GM19372 (cell line): ENCODE results near the gene WSB1.
A peak's percentile ranks its signal among the peaks of the same experiment; 100 is the strongest.

Experiments used
- ATAC-seq: cut with Tn5 transposase; IDR thresholded peaks from one replicate; pipeline ENCODE4 v1.9.1; 2021; ENCODE audit warnings: mild to moderate bottlenecking, low read depth, moderate library complexity; ENCODE audit not compliant: unreplicated experiment

WSB1 gene

DNA sequence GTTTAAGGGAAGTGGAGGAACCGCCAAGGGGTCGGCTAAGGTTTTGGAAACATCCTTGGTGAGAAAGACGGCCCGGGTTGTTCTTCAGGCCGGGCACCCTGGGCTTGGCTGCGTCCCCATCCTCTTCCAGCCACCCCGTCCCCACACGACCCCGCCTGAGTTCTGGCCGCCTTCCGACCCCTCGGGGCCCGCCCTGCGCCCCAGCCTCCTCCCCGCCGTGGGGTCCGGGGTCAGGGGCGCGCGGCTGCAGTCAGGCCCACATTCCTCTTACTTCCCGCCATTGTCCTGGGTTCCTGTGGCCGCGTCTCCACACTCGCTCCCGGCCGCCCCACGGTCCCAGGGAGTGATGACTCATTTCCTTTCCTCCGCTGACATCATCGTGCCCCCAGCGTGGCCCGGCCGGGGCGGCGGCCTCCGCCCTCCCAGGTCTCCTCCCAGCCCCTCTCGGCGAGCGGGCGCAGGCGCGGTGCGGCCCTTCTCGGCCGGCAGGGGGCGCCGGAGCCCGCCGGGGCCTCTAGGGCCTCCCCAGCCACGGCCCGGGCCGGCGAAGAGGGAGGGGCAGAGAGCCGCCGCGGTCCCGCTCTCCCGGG is 59.6 kb downstream of the WSB1 start:
- ATAC-seq: peak; percentile 63

- ATAC-seq: no peak
Measured at GRCh38 chr17:27354051-27354490, 60.2 kb downstream of the WSB1 start.

- ATAC-seq: no peak
Measured at GRCh38 chr17:27354491-27355081, 60.7 kb downstream of the WSB1 start.

DNA sequence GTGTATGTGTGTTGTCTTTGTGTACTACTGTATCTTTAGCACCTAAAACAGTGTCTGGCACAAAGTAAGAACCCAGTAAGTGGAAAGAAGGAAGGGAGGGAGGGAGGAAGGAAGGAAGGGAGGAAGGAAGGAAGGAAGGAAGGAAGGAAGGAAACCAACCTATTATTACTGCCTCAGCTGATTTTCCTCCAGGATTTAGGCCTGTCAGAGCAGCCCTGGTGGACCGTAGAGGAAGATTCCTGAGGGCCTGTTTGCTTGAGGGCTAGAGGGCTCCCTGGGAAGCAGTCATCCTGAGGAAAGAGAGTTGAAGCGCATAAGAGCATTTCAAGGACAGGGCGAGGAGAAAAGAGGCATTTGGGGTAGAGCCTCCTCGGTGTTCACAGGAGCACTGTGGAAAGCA is 61.5 kb downstream of the WSB1 start:
- no peak for ATAC-seq

DNA sequence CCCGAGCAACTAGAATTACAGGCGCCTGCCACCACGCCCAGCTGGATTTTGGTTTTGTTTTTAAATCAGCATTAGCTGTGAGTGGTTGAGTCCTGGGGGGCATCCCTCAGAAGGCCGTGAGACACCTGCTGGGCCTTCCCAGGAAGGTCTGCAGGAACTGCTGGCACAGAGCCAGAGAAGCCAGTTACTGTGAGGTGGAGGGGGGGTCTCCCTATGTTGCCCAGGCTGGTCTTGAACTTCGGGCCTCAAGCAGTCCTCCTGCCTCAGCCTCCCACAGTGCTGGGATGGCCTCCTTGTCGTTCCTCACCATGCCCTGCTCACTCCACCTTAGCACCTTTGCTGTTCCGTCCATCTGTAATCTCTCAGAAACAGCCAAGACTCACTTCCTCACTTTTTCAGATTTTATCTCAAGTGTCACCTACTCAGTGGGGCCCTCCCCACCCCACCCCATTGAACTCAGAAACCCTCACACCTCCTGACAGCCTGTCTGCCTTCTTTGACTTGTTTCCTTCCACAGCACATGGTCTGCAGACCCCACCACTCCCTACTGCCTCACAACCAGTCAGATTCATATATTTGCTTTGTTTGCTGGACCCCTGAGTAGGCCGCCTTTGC is 62.3 kb downstream of the WSB1 start:
- no peak for ATAC-seq

DNA sequence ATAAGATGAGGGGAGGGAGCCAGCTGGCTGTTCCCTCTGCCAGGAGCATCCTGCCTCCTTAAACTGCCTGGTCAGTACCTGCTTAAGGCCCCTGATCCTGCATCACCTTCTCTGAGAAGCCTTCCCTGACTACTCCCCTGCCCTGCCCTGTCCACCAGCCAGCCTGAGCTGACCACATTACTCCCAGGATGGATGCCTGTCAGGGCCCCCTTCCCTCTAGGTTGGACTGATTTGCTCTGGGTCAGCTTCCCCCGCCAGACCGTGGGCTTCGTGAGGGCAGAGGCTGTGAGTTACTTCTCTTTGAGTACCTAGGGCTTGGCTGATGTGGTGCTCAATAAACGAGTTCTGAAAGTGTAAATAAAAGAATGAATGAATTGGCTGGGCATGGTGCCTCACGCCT is 63.3 kb downstream of the WSB1 start:
- ATAC-seq: no peak

DNA sequence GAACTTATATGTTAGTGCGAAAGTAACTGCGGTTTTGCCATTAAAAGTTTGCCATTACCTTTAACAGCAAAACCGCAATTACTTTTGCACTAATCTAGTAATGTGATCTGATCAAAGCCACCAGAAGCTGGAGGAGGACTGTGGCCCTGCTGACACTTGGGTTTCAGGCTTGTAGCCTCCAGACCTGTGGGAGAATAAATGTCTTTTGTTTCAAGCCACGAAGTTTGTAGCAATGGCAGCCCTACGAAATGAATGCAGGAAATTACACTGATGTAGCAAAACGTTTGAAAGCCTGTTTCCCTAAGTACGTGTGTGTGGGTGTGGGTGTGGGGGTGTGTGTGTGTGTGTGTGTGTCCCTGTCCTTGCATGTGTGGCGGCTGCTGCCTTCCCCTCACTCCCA is 66.6 kb downstream of the WSB1 start:
- no peak for ATAC-seq

DNA sequence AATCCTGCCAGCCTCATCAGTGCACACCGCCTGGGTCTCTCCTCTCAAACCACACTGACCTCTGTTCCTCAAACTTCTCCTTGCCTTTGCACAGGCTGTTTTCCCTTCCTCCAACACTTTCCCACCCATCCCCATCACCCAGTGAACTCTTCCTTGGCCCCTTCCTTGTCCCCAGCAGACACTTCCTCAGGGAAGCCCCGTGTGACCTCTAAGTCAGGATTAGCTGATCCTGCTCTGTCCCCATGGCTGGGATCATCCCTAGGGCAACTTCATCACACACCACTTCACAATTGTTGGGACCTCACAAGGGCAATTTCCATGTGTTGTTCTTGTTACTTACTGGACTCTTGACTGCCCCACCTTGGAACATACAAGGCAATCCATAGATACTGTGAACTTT is 67.8 kb downstream of the WSB1 start:
- ATAC-seq: no peak

DNA sequence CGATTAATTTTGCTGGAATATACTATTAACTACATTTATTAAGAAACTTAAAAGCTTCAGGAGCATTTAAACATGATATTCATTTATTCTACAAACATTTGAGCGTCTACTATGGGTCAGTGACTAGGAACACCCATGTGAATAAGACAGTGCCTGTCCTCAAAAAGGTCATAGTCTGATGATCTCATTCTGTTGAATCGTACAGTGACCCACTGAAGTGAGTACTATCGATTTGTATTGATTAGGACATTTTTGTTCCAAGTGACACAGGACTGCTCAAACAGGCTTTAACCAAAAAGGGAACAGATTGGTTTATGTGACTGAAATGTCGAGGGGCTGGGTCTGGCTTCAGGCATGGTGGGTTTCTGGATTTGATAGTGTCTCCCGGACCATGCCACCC is 68.6 kb downstream of the WSB1 start:
- ATAC-seq: no peak

DNA sequence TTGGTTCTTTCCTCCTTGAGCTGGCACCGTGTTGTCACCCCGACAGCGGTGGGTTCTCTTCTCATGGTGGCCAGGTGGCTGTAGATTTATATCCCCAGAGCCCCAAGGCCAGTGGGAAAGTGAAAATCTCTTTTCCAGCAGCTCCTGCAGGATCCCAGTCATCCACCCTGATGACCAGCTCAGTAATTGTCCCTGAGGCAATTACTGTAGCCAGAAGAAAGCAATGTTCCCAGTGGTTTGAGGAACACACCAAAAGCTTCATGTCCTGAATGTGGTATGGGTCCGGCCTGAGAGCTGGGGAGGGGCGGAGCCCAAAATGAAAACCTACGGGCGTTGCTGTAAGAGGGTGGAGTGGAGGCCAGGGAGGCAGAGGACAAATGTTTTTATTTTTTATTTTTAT is 69.0 kb downstream of the WSB1 start:
- ATAC-seq: no peak

- no peak for ATAC-seq
Measured at GRCh38 chr17:27363326-27363725, 69.4 kb downstream of the WSB1 start.
